ENCODE data around the gene HOXC12.

HOXC12 gene

DNA sequence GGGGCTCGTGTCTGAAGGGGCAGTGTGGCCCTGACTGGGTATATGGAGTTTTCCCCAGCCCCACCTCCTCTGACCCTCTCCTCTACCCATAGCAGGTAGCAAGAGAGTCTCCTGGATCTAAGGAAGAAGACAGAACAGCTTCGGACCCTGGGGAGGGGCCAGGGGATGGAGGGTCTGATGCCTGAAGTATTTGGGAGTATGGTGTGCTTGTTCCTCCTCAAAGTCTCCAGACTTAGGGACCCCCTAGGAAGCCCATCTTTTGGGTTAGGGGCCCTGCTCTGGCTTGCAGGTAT lies 53.5 kb downstream of the HOXC12 start:
- no peak for DNase-seq (ENCODE audit: low read depth, low spot score)
- TF ChIP-seq, protein P1, sequence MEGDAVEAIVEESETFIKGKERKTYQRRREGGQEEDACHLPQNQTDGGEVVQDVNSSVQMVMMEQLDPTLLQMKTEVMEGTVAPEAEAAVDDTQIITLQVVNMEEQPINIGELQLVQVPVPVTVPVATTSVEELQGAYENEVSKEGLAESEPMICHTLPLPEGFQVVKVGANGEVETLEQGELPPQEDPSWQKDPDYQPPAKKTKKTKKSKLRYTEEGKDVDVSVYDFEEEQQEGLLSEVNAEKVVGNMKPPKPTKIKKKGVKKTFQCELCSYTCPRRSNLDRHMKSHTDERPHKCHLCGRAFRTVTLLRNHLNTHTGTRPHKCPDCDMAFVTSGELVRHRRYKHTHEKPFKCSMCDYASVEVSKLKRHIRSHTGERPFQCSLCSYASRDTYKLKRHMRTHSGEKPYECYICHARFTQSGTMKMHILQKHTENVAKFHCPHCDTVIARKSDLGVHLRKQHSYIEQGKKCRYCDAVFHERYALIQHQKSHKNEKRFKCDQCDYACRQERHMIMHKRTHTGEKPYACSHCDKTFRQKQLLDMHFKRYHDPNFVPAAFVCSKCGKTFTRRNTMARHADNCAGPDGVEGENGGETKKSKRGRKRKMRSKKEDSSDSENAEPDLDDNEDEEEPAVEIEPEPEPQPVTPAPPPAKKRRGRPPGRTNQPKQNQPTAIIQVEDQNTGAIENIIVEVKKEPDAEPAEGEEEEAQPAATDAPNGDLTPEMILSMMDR (IDR thresholded peaks at IDR 0.05; ENCODE audit: insufficient read depth, low read length, missing control alignments), result no peak
- POLR2A ChIA-PET, result interaction anchor here (0.6 to 3.2 kb wide), 17 partner anchors 8 to 351 kb away, joined by 3 to 53 read pairs (median 5); partner anchors contain the start of genes HOXC5 and HOXC9
- CTCF ChIA-PET, result interaction anchor here (0.8 to 21.3 kb wide), 15 partner anchors 8 to 243 kb away, joined by 3 to 756 read pairs (median 20); partner anchors contain the start of genes HOXC10, HOXC5, HOXC6 and HOXC9
- H3K4me3 ChIP-seq (ENCODE audit: low read depth, low read length), result peak overlapping the region; percentile 96
